Measurements from ENCODE around the gene NDUFS2. TPM values are rescaled to one million over a fixed set of nuclear protein-coding genes. Genes with fewer than 3 reads are reported as not detected.

Gene NDUFS2
- polyA plus RNA-seq (2012; ENCODE audit: missing spikeins): 101 TPM

- DNase-seq (ENCODE audit: insufficient read length) (peak; percentile 93), FAIRE-seq (peak; percentile 96)
- TF ChIP-seq POLR2AphosphoS5 (IDR thresholded peaks at IDR 0.05; ENCODE audit: low read depth, low read length) (peak; percentile 81), POLR2A (IDR thresholded peaks at IDR 0.05; ENCODE audit: low read depth, low read length) (peak; percentile 95), TAF1 (IDR thresholded peaks at IDR 0.05; ENCODE audit: borderline replicate concordance, low read depth, low read length) (peak; percentile 97)
Observed at GRCh38 chr1:161201836-161202712, at the start of gene NDUFS2. Gene NDUFS2 (plus strand): TSS chr1:161202367. CDS start chr1:161202386, 19 bp downstream.

DNA sequence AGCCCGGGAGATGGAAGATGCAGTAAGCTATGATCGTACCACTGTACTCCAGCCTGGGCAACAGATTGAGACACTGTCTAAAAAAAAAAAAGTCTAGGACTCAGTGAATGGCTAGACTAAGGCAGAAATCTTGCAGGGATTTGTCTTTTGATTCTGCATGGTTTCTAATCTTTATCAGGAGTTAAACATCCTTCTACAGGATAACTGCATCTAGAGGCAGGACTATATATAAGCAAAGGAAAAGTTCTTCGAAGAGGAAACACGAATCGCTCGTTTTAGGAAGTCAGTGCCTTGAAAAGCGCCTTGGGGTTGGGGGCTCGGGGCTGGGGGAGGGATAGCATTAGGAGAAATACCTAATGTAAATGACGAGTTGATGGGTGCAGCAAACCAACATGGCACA, 49.0 kb upstream of the NDUFS2 start:
- FAIRE-seq: no peak
- DNase-seq (ENCODE audit: insufficient read length): no peak
- TF ChIP-seq POLR2AphosphoS5 (IDR thresholded peaks at IDR 0.05; ENCODE audit: low read depth, low read length): no peak
- TF ChIP-seq TAF1 (IDR thresholded peaks at IDR 0.05; ENCODE audit: borderline replicate concordance, low read depth, low read length): no peak
- TF ChIP-seq POLR2A (IDR thresholded peaks at IDR 0.05; ENCODE audit: low read depth, low read length): no peak

DNA sequence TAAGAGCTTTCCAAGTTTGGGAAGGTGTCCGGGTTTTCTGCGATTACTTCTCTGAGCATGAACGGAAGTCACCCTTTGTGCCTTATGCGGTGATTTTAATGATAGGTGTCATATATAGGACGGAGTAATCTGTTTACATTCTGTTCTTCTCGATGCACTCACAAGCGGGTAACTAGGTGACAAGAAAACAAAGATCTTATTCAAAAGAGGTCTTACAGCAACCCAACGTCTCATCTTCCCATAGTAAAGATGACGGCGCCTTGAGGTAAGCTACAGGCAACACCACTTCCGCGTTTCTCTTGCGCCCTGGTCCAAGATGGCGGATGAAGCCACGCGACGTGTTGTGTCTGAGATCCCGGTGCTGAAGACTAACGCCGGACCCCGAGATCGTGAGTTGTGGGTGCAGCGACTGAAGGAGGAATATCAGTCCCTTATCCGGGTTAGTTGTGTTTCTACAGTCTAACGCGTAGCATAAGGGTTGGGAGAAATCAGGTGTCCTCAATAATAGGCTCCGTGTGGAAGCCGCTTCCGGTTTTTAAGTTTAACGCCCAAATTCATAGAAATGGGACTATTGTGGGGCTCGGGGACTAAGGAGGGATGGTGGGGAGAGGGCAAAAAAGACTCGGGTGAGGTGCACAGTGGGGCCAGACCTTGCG, 48.4 kb upstream of the NDUFS2 start, which contains the start of gene UFC1:
UFC1 (plus strand) TSS at position 297 of the 656 bp plus-strand sequence; CDS start at position 317, 20 bp downstream.
- peak; percentile 82 for TF ChIP-seq TAF1 (IDR thresholded peaks at IDR 0.05; ENCODE audit: borderline replicate concordance, low read depth, low read length)
- peak; percentile 91 for TF ChIP-seq POLR2AphosphoS5 (IDR thresholded peaks at IDR 0.05; ENCODE audit: low read depth, low read length)
- TF ChIP-seq POLR2A (IDR thresholded peaks at IDR 0.05; ENCODE audit: low read depth, low read length): peak; percentile 95
- FAIRE-seq (peak; percentile 93), DNase-seq (ENCODE audit: insufficient read length) (peak; percentile 84)

DNA sequence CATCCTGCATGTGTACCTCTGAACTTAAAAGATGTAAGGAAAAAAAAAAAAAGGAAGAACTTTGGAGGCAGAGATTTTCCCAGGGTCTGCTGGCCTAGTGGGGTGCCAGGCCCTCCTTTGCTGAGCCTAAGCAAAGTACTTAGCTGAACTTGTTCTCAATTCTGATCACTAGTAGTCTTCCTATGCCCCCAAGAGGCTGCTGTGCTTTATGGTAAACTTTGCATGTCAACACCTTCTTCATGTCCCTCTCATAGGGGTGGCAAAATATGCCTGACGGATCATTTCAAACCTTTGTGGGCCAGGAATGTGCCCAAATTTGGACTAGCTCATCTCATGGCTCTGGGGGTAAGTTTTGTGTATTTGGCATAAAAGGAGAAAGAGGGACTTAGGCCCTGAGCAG, 44.3 kb upstream of the NDUFS2 start:
- FAIRE-seq (no peak), DNase-seq (ENCODE audit: insufficient read length) (no peak)
- no peak for TF ChIP-seq TAF1 (IDR thresholded peaks at IDR 0.05; ENCODE audit: borderline replicate concordance, low read depth, low read length)
- TF ChIP-seq POLR2A (IDR thresholded peaks at IDR 0.05; ENCODE audit: low read depth, low read length): no peak
- TF ChIP-seq POLR2AphosphoS5 (IDR thresholded peaks at IDR 0.05; ENCODE audit: low read depth, low read length): no peak

DNA sequence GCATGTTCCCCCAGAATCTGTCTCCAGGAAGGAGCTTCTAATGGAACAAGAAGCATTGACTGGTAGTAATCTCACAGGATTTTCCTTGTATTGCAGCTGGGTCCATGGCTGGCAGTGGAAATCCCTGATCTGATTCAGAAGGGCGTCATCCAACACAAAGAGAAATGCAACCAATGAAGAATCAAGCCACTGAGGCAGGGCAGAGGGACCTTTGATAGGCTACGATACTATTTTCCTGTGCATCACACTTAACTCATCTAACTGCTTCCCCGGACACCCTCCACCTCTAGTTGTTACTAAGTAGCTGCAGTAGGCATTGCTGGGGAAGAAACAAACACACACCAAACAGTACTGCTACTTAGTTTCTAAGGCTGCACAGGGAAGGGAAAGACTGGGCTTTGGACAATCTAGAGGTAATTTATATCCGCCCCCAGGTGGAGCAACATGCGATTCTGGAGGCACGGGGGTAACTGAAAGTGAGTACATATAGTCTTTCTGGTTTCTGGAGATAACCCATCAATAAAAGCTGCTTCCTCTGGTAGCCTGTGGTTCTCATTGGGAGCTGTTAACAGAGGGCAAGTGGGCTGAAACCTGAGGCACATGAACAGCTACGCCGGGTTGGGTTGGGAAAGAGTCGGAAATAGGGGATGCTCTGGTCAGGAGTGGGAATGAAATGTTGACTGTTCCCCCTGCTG, 43.7 kb upstream of the NDUFS2 start:
- no peak for FAIRE-seq
- DNase-seq (ENCODE audit: insufficient read length): no peak
- TF ChIP-seq POLR2A (IDR thresholded peaks at IDR 0.05; ENCODE audit: low read depth, low read length) (no peak), TAF1 (IDR thresholded peaks at IDR 0.05; ENCODE audit: borderline replicate concordance, low read depth, low read length) (no peak), POLR2AphosphoS5 (IDR thresholded peaks at IDR 0.05; ENCODE audit: low read depth, low read length) (no peak)

GRCh38 chr1:161159087-161159912, 42.9 kb upstream of the NDUFS2 start, which contains the start of gene USP21:
Gene USP21 (plus strand): TSS chr1:161159500. CDS start chr1:161160641, 1,141 bp downstream.
- FAIRE-seq: peak; percentile 87
- DNase-seq (ENCODE audit: insufficient read length): peak; percentile 98
- peak; percentile 95 for TF ChIP-seq TAF1 (IDR thresholded peaks at IDR 0.05; ENCODE audit: borderline replicate concordance, low read depth, low read length)
- peak; percentile 46; the same call in 1 of the 2 replicates for TF ChIP-seq POLR2AphosphoS5 (IDR thresholded peaks at IDR 0.05; ENCODE audit: low read depth, low read length)
- peak; percentile 76; the same call in 1 of the 2 replicates for TF ChIP-seq POLR2A (IDR thresholded peaks at IDR 0.05; ENCODE audit: low read depth, low read length)

DNA sequence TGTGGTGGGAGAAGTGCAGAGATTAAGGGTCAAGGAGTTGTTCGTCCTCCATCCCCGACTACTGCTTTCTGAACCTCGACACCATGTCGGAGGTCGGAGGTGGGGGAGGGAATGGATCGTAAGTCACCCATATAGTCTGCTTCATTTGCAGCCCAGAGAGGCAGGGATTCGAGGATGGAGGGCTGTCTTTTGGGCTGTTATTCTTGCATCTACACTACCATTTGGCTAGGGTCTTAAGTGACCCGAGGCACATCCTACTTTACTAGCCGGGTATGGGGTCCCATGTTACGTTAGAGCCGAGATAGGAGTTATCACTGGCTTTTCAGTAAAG, 42.3 kb upstream of the NDUFS2 start:
- DNase-seq (ENCODE audit: insufficient read length) (no peak), FAIRE-seq (peak; percentile 24)
- TF ChIP-seq POLR2A (IDR thresholded peaks at IDR 0.05; ENCODE audit: low read depth, low read length): no peak
- no peak for TF ChIP-seq POLR2AphosphoS5 (IDR thresholded peaks at IDR 0.05; ENCODE audit: low read depth, low read length)
- TF ChIP-seq TAF1 (IDR thresholded peaks at IDR 0.05; ENCODE audit: borderline replicate concordance, low read depth, low read length): no peak

GRCh38 chr1:161160671-161161145, 41.5 kb upstream of the NDUFS2 start:
- FAIRE-seq: no peak
- no peak for TF ChIP-seq TAF1 (IDR thresholded peaks at IDR 0.05; ENCODE audit: borderline replicate concordance, low read depth, low read length)
- TF ChIP-seq POLR2AphosphoS5 (IDR thresholded peaks at IDR 0.05; ENCODE audit: low read depth, low read length): no peak
- no peak for TF ChIP-seq POLR2A (IDR thresholded peaks at IDR 0.05; ENCODE audit: low read depth, low read length)
- DNase-seq (ENCODE audit: insufficient read length): no peak

DNA sequence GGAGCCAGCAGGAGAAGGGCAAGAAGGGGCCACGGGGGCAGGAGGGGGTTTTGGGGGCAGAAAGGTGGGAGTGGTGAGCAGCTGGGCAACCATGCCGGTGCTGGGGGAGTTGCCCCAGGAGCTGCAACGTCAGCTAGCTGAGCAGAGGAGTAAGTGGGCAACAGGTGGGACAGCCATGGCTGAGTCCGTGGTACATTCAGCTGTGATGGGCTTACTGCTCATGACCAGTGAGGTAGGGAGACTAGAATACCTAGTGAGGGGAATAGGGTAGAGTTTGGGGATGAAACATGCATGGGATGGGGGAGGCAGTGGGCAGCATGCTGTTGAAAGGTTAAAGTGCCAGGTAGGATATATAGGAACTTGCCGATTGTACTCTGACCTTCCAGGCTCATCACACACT, 40.5 kb upstream of the NDUFS2 start:
- no peak for TF ChIP-seq POLR2A (IDR thresholded peaks at IDR 0.05; ENCODE audit: low read depth, low read length)
- no peak for TF ChIP-seq POLR2AphosphoS5 (IDR thresholded peaks at IDR 0.05; ENCODE audit: low read depth, low read length)
- TF ChIP-seq TAF1 (IDR thresholded peaks at IDR 0.05; ENCODE audit: borderline replicate concordance, low read depth, low read length): no peak
- FAIRE-seq: no peak
- no peak for DNase-seq (ENCODE audit: insufficient read length)

DNA sequence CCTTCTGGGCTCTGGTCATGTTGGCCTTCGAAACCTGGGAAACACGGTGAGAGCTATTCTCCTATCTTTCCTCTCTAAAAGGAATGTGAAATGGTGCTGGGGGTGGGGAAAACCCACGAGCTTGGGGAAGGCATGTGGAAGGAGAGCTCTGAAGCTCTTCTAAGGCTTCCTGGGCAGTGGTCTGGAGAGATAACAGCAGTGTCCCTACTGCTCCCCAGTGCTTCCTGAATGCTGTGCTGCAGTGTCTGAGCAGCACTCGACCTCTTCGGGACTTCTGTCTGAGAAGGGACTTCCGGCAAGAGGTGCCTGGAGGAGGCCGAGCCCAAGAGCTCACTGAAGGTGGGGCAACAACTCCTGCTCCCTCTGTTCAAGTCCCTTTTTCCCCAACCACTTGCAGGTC, 40.1 kb upstream of the NDUFS2 start:
- TF ChIP-seq POLR2A (IDR thresholded peaks at IDR 0.05; ENCODE audit: low read depth, low read length) (no peak), POLR2AphosphoS5 (IDR thresholded peaks at IDR 0.05; ENCODE audit: low read depth, low read length) (no peak), TAF1 (IDR thresholded peaks at IDR 0.05; ENCODE audit: borderline replicate concordance, low read depth, low read length) (no peak)
- DNase-seq (ENCODE audit: insufficient read length): no peak
- FAIRE-seq: no peak

Measured in GM12892 (cell line).